ENCODE data around the gene MCTP1.

The MCTP1 gene

DNA sequence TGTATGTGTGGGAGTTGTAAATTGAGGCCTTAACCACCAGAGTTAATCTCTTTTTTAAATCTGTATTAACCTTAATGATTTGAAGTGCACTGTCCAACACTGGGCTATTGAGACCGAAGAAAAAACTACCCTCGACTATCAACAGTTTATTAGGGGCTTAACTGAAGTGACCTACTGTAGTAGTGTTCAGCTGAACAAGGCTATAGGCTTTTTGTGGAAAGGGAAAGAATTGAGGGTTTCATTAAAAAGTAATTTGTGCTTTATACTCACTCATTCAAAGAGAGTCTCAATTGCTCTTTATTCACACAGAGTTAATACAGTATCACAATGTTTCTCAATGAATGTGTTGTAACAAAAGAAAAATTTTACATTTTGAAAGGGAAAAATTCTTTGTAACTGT lies 399.0 kb downstream of the MCTP1 start:
- Mint-ChIP-seq H3K36me3 (ENCODE audit: low read depth) (no peaks in the 10 kb centered on the region), H3K27me3 (ENCODE audit: low read depth) (no peaks in the 10 kb centered on the region), H3K27ac (no peak overlapping the region), H3K4me3 (no peak overlapping the region), H3K9me3 (no peaks in the 10 kb centered on the region), H3K4me1 (peaks cover 13% of the 10 kb centered on the region)
- no peak for TF ChIP-seq CTCF (IDR thresholded peaks at IDR 0.05; ENCODE audit: unreplicated experiment in 3 of 3)

DNA sequence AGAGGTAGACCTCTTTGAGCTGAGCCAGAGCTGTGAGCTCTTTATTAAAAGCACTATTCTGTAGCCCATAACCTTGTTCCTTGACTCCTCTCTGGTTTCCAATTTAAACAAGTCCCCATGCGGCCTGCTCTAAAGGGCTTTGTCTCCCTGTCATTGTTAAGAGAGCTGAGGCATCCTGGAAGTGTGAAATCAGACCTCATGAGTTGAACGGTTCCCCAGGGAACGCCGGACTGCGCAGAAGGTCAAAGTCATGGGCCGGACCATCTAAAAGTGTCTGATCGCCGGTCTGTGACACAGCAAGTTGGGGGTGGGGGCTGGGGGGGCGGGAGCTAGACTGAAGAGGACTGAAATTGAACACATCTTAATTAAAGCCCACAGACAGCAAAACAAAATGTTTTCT lies 400.6 kb downstream of the MCTP1 start:
- Mint-ChIP-seq H3K36me3 (ENCODE audit: low read depth) (no peaks in the 10 kb centered on the region), H3K4me1 (peaks cover 13% of the 10 kb centered on the region)
- TF ChIP-seq CTCF (IDR thresholded peaks at IDR 0.05; ENCODE audit: unreplicated experiment in 3 of 3): no peak

GRCh38 chr5:94872526-94872925 lies 412.4 kb downstream of the MCTP1 start:
- H3K36me3 Mint-ChIP-seq (ENCODE audit: low read depth): no peaks in the 10 kb centered on the region
- no peaks in the 10 kb centered on the region for H3K4me1 Mint-ChIP-seq
- H3K9me3 Mint-ChIP-seq: no peaks in the 10 kb centered on the region
- H3K27me3 Mint-ChIP-seq (ENCODE audit: low read depth): no peaks in the 10 kb centered on the region
- no peak overlapping the region for H3K4me3 Mint-ChIP-seq
- no peak overlapping the region for H3K27ac Mint-ChIP-seq
- TF ChIP-seq CTCF (IDR thresholded peaks at IDR 0.05; ENCODE audit: unreplicated experiment in 3 of 3): no peak

More for the DNA sequence above, 400.6 kb downstream of the MCTP1 start:
- H3K27ac Mint-ChIP-seq: peak overlapping the region in 2 of 3 experiments; percentile 21 to 32
- no peak overlapping the region for H3K4me3 Mint-ChIP-seq
- H3K9me3 Mint-ChIP-seq: no peaks in the 10 kb centered on the region
- no peaks in the 10 kb centered on the region for H3K27me3 Mint-ChIP-seq (ENCODE audit: low read depth)

- no peaks in the 10 kb centered on the region for H3K36me3 Mint-ChIP-seq (ENCODE audit: low read depth)
- H3K27me3 Mint-ChIP-seq (ENCODE audit: low read depth): no peaks in the 10 kb centered on the region
- no peak overlapping the region for H3K4me3 Mint-ChIP-seq
- no peak for TF ChIP-seq CTCF (IDR thresholded peaks at IDR 0.05; ENCODE audit: unreplicated experiment in 3 of 3)
- no peak overlapping the region for H3K27ac Mint-ChIP-seq
- H3K9me3 Mint-ChIP-seq: no peaks in the 10 kb centered on the region
- no peaks in the 10 kb centered on the region for H3K4me1 Mint-ChIP-seq
These were observed 414.2 kb downstream of the MCTP1 start for GRCh38 chr5:94870511-94871183.

GRCh38 chr5:94869921-94870320 lies 415.0 kb downstream of the MCTP1 start:
- Mint-ChIP-seq H3K4me1 (no peaks in the 10 kb centered on the region), H3K27ac (no peak overlapping the region), H3K36me3 (ENCODE audit: low read depth) (no peaks in the 10 kb centered on the region), H3K4me3 (no peak overlapping the region), H3K9me3 (no peaks in the 10 kb centered on the region), H3K27me3 (ENCODE audit: low read depth) (no peaks in the 10 kb centered on the region)
- TF ChIP-seq CTCF (IDR thresholded peaks at IDR 0.05; ENCODE audit: unreplicated experiment in 3 of 3): no peak

DNA sequence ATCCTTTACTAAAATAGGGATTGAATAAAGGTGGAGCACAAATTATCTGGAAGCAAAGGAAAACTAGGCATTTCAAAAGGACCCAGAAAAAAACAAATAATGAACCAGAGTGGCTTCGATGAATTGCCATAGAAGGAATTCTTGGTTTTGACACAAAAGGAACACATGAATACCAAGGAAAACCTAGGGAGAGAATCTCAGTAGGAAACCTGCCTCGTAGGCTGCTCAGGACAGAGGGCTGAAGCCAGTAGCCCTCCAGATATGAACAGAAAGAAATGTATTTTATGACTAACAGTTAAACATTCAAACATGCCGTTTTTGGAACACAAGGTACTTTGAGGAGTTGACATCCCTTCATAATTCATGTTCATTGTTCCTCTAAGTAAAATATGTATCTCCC lies 420.9 kb downstream of the MCTP1 start:
- Mint-ChIP-seq H3K36me3 (ENCODE audit: low read depth) (no peaks in the 10 kb centered on the region), H3K4me3 (no peak overlapping the region), H3K9me3 (no peaks in the 10 kb centered on the region), H3K4me1 (no peaks in the 10 kb centered on the region), H3K27ac (no peak overlapping the region), H3K27me3 (ENCODE audit: low read depth) (no peaks in the 10 kb centered on the region)
- TF ChIP-seq CTCF (IDR thresholded peaks at IDR 0.05; ENCODE audit: unreplicated experiment in 3 of 3): no peak
